ENCODE data around the gene MPST.

MPST gene

DNA sequence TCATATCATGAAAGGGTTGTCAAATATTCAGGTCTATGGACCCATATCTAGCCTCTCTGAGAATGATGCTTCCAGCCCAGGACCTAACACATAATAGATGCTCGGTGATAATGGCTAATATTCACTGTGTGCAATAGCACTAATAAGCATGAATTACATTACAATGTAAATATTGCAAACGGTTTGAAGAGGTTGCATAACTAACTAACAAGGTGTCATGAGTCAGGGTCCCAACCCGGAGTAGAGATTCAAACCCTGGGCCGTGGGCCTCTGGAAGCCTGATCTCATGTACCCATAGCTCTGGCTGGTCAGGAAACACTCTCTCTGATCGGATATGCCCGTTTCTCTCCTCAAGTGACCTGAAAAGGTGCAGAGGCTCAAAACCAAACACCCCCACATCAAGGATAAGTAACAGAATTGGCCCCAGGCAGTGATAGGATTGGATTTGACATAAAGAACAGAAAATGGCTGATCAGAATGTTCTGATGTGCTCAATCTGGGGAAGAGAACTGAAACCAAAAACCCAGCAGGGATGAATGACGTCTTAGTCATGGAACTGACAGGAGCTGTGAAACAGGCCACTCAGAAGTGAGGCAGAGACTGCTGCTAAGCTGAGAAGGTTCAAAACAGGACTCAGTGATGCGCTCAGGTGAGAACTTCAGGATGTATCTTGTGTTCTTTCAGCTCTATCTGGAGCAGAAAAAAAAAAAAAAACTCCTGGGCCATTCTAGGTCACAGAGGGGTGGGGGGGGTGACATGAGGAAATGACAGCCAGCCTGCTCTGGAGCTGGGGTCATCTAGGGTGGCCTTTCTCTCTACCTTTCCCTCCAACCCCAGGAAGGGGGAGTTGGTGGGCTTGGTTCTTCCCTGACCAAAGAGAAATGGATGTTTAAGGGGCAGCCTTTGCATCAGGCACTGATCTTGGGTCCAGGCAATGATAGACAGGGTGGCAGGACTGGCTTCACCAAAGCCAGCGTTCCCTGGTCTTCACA is 25.4 kb downstream of the MPST start:
- H3K9me3 Mint-ChIP-seq, result no peaks in the 10 kb centered on the region
- no peak overlapping the region for H3K27ac Mint-ChIP-seq
- no peak overlapping the region for H3K4me3 Mint-ChIP-seq
- ATAC-seq, result peak; percentile 48
- peaks cover 17% of the 10 kb centered on the region for H3K4me1 Mint-ChIP-seq
- peaks cover 22% of the 10 kb centered on the region for H3K27me3 Mint-ChIP-seq
- no peaks in the 10 kb centered on the region for H3K36me3 Mint-ChIP-seq

DNA sequence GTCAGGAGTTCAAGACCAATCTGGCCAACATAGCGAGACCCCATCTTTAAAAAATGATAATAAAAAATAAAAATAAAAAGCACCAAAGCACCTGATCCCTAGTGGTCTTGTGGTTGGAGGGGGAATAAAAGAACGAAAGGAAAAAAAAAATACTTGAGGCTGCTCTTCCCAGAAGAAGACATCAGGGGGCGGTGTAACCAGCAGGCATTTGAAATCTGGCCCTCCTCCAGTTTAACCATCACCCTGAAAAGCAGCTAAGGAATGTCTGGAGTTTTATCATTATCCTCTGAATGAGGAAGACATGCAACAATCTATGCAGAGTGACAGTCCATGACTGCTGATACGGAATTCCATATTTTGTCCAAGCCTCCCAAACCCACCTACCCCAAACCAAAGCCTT is 26.4 kb downstream of the MPST start:
- no peaks in the 10 kb centered on the region for H3K9me3 Mint-ChIP-seq
- H3K36me3 Mint-ChIP-seq, result no peaks in the 10 kb centered on the region
- no peak overlapping the region for H3K4me3 Mint-ChIP-seq
- no peak for ATAC-seq
- H3K4me1 Mint-ChIP-seq, result peaks cover 17% of the 10 kb centered on the region
- no peak overlapping the region for H3K27ac Mint-ChIP-seq
- H3K27me3 Mint-ChIP-seq, result peaks cover 12% of the 10 kb centered on the region

DNA sequence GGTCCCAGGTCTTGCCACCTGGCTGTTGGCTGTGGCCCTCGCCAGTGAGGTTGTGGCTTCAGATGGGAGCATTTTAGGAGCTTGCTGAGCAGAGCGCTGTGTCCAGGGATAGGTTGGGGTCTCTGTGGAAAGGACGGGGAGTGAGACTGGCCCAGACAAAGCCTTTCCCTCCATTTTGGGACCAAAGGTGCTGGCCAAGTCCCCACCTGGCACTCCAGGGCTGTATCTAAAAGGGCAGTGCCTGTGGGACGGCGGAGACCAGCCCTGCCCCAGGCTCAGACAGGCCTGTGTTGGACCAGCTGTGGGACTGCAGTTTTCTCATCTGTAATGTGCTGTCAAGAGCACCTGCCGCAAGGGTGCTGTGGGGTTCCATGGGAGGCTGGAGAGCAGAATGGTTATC is 27.0 kb downstream of the MPST start:
- no peak overlapping the region for H3K27ac Mint-ChIP-seq
- no peak for ATAC-seq
- H3K27me3 Mint-ChIP-seq, result peaks cover 9% of the 10 kb centered on the region
- no peaks in the 10 kb centered on the region for H3K36me3 Mint-ChIP-seq
- H3K9me3 Mint-ChIP-seq, result no peaks in the 10 kb centered on the region
- no peak overlapping the region for H3K4me3 Mint-ChIP-seq
- H3K4me1 Mint-ChIP-seq, result peaks cover 17% of the 10 kb centered on the region

DNA sequence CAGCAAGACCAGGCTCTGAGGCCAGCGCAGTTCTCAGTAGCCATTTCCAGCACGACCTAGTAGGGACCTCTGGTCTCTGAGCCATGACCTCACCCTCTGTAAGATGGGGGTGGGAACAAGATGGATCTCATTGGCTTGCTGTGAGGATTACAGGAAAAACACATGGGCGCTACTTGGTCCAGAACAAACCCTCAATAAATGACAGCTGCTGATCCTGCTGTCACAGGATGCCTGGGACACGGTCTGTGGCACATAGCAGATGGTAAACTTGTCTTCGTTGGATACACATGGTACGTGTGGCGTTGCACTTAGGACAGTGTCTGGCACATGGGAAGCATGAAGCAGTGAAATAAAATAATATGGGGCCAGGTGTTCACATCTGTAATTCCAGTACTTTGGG is 27.5 kb downstream of the MPST start:
- H3K27ac Mint-ChIP-seq, result no peak overlapping the region
- no peak for ATAC-seq
- no peaks in the 10 kb centered on the region for H3K9me3 Mint-ChIP-seq
- H3K4me1 Mint-ChIP-seq, result peaks cover 18% of the 10 kb centered on the region
- peaks cover 9% of the 10 kb centered on the region for H3K27me3 Mint-ChIP-seq
- H3K36me3 Mint-ChIP-seq, result no peaks in the 10 kb centered on the region
- no peak overlapping the region for H3K4me3 Mint-ChIP-seq

DNA sequence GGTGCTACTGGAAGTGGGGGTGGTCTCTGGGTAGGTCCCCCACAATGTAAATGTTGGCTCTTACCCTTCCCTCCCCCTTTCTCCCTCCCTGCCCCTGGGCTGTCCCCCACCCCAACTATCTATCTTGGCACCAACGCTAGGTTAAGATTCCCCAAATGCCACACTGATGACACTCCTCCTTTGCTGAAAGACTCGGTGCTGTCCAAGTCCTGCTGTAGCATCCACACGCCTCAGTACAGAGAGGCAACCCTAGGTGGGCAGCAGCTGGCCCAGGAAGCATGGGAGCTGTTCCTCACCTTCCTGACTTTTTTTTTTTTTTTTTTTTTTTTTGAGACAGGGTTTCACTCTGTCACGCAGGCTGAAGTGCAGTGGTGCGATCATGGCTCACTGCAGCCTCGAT is 28.6 kb downstream of the MPST start:
- no peak for ATAC-seq
- H3K27me3 Mint-ChIP-seq, result peaks cover 2% of the 10 kb centered on the region
- peaks cover 29% of the 10 kb centered on the region for H3K4me1 Mint-ChIP-seq
- H3K4me3 Mint-ChIP-seq, result no peak overlapping the region
- no peak overlapping the region for H3K27ac Mint-ChIP-seq
- no peaks in the 10 kb centered on the region for H3K36me3 Mint-ChIP-seq
- no peaks in the 10 kb centered on the region for H3K9me3 Mint-ChIP-seq

DNA sequence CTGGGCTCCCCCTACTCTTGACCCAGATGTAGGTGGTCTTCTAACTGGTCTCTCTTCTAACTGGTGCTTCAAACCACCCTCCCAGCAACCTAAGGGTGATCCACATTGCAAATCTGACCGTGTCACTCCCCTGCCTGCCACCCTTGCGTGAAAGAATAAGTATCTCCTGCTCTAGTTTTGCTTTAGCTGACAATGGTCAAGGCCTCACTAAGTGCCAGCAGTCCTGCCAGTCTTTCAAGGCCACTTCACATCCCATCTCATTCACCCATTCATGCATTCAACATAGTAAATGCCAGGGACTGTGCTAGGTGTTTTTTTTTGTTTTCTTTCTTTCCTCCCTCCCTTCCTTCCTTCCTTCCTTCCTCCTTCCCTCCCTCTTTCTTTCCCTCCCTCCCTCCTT is 29.7 kb downstream of the MPST start:
- no peak overlapping the region for H3K27ac Mint-ChIP-seq
- no peak for ATAC-seq
- H3K27me3 Mint-ChIP-seq, result no peaks in the 10 kb centered on the region
- H3K36me3 Mint-ChIP-seq, result no peaks in the 10 kb centered on the region
- H3K4me3 Mint-ChIP-seq, result no peak overlapping the region
- peaks cover 34% of the 10 kb centered on the region for H3K4me1 Mint-ChIP-seq
- H3K9me3 Mint-ChIP-seq, result no peaks in the 10 kb centered on the region

DNA sequence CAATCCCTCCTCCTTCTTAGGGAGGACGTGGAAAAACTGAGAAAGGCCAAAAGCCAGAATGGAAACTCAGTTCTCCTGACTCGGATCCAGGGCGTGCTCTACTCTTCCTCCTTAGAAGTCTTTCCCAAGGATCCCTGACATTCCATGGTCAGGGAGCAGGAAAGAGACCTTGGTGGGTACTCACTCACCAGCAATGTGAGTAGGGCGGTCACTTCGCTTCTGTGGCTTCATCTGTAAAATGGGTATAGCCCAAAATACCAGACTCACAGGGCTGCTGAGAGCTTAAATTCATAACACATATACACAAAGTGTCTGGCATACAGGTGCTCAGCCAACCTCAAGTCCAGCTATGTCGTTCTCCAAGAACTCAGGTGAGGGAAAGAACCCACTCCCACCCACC is 31.4 kb downstream of the MPST start:
- Mint-ChIP-seq H3K9me3 (no peaks in the 10 kb centered on the region), H3K27ac (no peak overlapping the region), H3K4me3 (no peak overlapping the region), H3K4me1 (peaks cover 25% of the 10 kb centered on the region), H3K27me3 (no peaks in the 10 kb centered on the region), H3K36me3 (peaks cover 10% of the 10 kb centered on the region)
- no peak for ATAC-seq

DNA sequence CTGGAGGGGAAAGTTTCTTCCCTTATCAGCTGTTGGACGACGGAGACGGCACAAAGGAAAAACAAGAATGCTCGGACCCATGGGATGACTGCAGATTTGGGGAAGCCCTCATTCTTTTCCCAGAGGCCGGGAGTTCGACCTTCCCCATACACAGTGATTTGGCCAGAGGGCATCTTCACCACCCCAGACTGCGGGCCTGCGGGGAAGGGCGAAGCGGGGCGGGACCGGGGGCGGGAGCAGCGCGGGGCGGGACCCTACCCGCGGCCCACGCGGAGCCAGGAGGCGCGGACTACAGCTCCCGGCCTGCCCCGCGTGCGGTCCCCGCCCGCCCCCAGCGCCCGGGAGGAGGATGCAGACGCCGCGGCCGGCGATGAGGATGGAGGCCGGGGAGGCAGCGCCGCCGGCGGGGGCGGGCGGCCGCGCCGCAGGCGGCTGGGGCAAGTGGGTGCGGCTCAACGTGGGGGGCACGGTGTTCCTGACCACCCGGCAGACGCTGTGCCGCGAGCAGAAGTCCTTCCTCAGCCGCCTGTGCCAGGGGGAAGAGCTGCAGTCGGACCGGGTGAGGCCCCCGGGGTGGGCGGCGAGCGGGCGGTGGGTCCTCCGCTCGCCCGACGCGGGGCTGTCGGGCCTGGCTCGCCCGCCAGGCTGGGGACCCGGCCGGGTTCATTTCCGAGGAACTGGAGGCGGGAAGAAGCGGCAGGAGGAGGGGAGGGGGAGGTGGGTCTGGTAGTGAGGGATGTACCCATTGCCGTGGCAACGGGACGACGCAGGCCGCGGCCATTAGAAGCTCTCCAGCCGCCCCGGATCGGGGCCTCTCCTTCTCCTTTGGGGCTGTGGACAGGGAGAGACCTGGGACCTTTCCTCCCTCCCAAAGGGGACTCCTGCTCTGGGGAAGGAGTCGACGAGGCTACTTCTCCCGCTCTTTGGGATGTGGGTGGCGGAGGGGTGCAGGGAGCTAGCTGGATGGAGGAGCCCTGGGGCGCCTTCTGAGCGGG is 32.1 kb downstream of the MPST start, which contains the start of gene KCTD17:
Gene KCTD17, plus strand, starts transcription at position 352 of the 995 bp plus-strand sequence. Its CDS starts 19 bp downstream, at position 371.
- ATAC-seq, result peak; percentile 98
- Mint-ChIP-seq H3K27me3 (no peaks in the 10 kb centered on the region), H3K4me1 (peaks cover 25% of the 10 kb centered on the region), H3K4me3 (peak within 1 kb of the TSS; percentile 75), H3K27ac (peak within 1 kb of the TSS; percentile 37), H3K9me3 (no peaks in the 10 kb centered on the region), H3K36me3 (peaks cover 17% of the 10 kb centered on the region)

DNA sequence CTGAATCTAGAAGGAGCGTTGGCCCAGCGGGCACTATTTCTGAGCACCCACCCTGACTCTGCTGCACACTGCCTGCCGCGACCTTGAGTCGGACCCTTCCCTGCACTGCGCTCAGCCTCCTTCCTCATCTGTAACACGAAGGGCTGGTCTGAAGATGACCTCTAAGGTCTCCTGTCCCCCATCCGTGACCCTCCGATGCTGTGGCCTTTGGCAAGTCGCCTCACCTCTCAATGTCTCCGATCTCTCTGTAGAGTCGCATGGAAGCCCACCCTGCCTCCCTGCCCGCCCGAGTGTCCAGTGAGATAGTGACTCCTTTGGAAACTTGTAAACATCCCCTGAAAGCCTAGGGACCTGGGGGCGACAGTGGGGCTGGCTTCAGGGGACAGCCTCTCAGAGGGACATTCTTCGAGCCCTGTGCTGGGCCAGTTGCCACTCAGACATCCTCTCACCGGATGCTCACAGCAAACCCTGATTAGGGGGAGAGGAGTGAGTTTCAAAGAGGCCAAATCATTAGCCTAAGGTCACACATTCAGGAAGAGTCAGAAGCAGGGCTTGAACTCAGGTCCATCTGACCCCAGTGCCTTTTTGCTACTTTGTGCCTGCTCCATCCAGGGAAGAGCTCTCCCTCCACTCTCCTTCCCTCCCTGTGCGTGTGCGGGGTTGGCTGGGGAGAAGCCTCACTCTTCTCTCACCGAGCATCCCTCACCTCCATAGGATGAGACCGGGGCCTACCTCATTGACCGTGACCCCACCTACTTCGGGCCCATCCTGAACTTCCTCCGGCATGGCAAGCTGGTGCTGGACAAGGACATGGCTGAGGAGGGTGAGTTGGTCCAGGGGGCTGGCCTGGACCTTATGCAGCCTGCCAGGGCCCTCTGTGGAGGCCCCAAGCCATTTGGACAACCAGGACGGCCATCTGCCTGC is 33.1 kb downstream of the MPST start:
- H3K4me1 Mint-ChIP-seq, result peaks cover 25% of the 10 kb centered on the region
- peak overlapping the region; percentile 39 for H3K27ac Mint-ChIP-seq
- H3K4me3 Mint-ChIP-seq, result peak overlapping the region; percentile 75
- no peaks in the 10 kb centered on the region for H3K9me3 Mint-ChIP-seq
- ATAC-seq, result no peak
- H3K27me3 Mint-ChIP-seq, result no peaks in the 10 kb centered on the region
- peaks cover 25% of the 10 kb centered on the region for H3K36me3 Mint-ChIP-seq

DNA sequence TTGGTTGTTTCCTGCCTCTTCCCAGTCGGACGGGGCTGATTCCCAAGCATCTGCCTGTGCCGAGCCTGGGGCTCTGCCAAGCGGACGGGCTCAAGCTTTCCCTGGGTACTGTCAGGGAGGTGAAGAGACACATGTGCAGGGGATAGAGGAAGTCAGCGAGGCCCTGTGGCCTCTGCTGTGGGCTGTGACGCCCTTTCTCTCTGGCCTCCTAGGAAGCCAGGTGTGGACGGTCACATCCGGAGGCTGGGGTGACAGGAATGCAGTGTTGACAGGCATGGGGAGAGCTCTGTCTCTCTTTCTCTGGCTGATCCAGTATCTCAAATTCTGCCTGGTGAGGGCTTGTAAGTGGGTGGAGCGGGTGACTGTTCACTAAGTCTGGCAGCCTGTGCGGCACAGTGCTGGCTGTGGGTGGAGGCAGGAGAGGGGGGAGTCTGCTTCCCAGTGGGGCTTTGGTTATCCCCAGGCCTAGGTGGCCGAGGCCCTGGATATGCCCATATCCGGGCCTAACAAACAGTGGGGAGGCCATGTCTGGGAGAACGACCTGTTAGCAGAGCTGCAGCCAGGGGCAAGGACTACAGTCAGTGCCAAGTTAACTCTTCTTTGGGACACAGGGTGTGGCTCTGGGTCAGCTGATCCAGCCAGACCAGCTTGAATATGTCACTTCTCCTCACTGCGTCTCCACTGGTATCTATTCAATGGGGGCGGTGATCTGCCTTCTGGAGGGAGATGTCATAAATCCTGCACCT is 33.9 kb downstream of the MPST start:
- Mint-ChIP-seq H3K36me3 (peaks cover 30% of the 10 kb centered on the region), H3K27ac (peak overlapping the region; percentile 39), H3K4me1 (peaks cover 25% of the 10 kb centered on the region), H3K27me3 (no peaks in the 10 kb centered on the region), H3K9me3 (no peaks in the 10 kb centered on the region), H3K4me3 (peak overlapping the region; percentile 75)
- ATAC-seq, result no peak

DNA sequence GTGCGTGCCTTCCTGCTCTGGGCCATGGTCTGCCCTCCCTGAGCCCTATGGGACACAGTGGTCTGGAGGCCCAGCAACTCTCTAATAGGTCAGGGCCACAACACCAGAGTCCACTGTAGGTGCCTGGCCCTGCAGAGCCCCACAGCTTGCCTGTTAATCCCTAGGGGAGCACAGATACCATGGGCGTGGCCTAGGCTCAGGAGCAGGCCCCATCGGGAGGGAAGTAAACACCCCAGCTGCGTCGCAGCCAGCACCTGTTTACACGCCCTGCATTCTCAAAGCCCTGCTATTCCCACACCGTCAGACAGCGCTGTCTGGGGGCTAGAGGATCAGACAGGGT is 34.5 kb downstream of the MPST start:
- Mint-ChIP-seq H3K36me3 (peaks cover 30% of the 10 kb centered on the region), H3K4me3 (no peak overlapping the region), H3K4me1 (peaks cover 25% of the 10 kb centered on the region), H3K27me3 (no peaks in the 10 kb centered on the region), H3K9me3 (no peaks in the 10 kb centered on the region), H3K27ac (peak overlapping the region; percentile 39)
- no peak for ATAC-seq

DNA sequence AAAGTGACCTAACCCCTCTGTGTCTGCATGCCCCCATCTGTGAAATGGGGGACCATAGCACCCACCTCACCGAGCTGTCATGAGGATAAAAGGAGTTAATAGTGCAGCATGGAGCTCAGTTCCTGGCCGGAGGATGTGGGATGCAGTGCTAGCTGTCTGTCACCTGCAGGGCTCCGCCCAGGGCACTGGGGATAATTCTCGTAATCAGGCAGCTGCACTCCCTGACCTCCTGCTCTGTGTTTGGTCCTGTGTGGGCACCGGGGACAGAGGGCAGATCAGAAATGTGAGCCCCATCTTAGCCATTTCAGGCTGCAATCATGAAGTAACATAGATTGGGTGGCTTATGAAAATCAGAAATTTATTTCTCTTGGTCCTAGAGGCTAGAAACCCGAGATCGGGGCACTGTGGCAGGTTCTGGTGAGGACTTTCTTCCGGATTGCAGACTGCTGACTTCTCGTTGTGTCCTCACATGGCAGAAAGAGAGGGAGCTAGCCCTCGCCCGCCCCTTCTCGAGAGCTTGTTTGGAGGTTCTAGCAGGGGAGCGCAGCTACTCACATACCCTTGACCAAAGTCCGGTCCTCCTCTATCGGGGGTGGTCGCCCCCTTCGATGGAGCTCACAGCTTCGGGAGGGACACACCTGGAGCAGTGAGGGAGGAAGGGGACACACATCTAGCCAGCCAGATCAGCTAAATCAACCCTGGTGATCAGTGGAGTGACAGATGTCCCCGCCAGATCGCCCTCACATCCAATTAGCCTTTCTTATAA is 35.2 kb downstream of the MPST start:
- Mint-ChIP-seq H3K36me3 (peaks cover 32% of the 10 kb centered on the region), H3K9me3 (no peaks in the 10 kb centered on the region), H3K27me3 (no peaks in the 10 kb centered on the region), H3K4me1 (peaks cover 25% of the 10 kb centered on the region), H3K27ac (no peak overlapping the region), H3K4me3 (no peak overlapping the region)
- no peak for ATAC-seq

DNA sequence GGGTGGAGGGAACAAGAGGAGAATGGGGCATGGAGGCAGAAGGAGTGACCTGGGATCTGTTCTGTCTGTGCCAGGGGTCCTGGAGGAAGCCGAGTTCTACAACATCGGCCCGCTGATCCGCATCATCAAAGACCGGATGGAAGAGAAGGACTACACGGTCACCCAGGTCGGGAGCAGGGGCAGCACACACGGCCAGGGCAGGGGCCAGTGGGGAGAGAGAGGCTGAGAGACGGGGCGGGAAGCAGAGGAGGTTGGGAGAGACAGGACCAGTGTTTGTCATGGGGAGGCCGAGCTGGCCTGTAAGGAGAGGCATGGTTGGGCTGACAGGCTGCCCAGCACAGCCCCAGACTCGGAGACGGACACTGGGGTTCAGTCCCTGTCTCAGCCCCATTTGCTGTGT is 36.7 kb downstream of the MPST start:
- H3K9me3 Mint-ChIP-seq, result no peaks in the 10 kb centered on the region
- no peaks in the 10 kb centered on the region for H3K27me3 Mint-ChIP-seq
- no peak for ATAC-seq
- no peak overlapping the region for H3K4me3 Mint-ChIP-seq
- H3K4me1 Mint-ChIP-seq, result peaks cover 34% of the 10 kb centered on the region
- H3K27ac Mint-ChIP-seq, result peak overlapping the region; percentile 8
- peaks cover 47% of the 10 kb centered on the region for H3K36me3 Mint-ChIP-seq

All from stimulated activated memory B cell treated with anti-CD40 and anti-IgM and Interleukin-4, amounts not matched to agents 10 μg/mL and 1 μg/mL and 100 μg/mL, for 72 hours (primary cell).